NCI-H2227 (cell line): ENCODE results near the gene NDUFV1.
"Not testable (repeated sequence)": the region's sequence is repeated elsewhere in the genome, so short reads cannot be mapped to it uniquely, and the experiment has no call there.

Experiments
- DNase-seq: peaks from one replicate; lab custom pipeline; 2025; ENCODE audit not compliant: unreplicated experiment; lab: John Stamatoyannopoulos, UW

Gene NDUFV1

DNA sequence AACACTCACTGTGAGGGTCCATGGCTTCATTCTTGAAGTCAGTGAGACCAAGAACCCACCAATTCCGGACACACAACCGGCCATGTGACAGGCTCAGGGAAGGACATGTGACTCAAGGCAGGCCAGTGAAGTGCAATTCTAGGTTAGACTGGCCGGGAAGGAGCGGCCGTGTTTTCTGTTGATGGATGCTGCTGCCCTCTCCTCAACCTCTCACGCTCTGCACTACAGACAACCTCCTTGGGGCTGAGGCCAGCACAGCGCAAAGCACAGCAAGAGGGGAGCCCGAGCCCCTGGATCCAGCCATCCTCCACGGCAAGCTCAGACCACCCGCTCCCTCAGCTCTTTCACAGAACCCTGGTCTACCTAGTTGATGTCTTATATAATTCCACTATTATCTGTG is 20.2 kb downstream of the NDUFV1 start:
- DNase-seq = no peak

GRCh38 chr11:67627441-67627811 is 20.7 kb downstream of the NDUFV1 start:
- no peak for DNase-seq

- DNase-seq = no peak
Observed at GRCh38 chr11:67627812-67628624, 21.3 kb downstream of the NDUFV1 start.

DNA sequence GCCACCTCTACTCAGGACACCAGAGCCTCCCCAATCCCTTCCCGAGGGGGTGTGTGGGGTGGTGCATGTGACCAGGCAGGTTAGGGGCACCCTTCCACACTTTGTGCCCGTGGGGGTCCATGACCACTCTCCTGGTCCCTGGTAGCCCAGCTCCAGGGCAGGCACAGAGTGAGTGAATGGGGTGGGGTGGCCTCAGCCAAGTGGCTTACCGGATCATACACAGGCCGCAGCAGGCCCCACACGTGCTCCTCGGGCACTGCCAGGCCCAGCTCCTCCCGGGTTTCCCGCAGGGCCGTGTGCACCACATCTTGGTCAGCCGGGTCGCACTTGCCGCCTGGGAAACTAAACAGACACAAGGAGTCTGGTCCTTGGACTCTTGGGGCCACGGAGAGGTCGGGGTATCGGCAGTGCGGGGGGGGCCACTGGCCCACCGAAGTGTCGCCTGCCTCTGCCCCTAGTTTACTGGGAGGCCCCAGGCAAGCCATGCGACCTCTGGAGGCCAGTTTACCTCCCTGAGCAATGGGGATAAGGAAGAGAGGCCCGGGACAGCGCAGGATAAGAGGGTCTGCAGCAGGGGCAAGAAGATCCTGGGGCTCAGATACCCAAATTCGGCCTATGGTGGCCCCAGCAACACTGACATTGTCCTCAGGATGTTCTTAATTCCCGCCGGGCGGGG is 22.1 kb downstream of the NDUFV1 start:
- no peak for DNase-seq

DNA sequence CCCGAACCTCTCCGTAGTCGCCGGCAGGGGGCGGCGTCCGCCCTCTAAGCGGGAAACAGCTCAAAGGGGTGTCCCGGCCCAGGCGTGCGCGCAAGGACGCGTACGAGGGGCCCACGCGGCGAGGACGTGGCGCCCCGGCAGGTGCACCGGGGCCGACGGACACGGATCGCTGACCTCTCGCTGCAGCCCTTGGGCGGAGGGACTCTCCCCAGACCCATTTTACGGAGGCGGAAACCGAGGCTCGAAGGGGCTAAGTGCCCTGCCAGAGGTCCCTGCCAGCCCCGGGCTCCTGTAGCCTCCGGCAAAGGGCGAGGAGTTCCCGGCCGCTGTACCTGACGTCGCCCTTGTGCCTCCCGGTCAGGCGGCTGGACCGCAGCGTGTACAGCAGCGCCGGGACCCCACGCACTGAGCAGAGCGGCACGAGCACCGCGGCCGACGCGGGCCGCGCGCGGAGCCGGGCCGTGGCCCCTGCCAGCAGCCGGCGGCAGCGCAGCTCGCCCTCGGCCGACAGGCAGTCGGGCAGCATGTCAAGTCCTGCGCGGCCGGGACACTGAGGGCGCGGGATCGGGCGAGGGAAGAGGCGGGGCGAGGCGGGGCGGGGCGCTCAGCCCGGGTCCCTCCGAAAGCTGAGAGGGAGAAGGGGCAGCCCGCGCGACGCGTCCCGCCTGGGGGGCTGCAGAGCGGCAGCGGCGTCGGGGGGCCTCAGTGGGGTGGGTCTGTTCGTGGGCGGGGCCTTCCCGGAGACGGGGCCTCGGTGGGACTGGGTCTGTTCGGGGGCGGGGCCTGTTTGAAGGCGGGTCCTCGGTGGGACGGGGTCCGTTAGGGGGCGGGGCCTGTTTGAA is 22.9 kb downstream of the NDUFV1 start, which contains the start of gene NUDT8:
NUDT8 (minus strand) TSS at position 552 of the 842 bp plus-strand sequence; CDS start at position 526, 26 bp downstream.
- peak; percentile 87 for DNase-seq

DNA sequence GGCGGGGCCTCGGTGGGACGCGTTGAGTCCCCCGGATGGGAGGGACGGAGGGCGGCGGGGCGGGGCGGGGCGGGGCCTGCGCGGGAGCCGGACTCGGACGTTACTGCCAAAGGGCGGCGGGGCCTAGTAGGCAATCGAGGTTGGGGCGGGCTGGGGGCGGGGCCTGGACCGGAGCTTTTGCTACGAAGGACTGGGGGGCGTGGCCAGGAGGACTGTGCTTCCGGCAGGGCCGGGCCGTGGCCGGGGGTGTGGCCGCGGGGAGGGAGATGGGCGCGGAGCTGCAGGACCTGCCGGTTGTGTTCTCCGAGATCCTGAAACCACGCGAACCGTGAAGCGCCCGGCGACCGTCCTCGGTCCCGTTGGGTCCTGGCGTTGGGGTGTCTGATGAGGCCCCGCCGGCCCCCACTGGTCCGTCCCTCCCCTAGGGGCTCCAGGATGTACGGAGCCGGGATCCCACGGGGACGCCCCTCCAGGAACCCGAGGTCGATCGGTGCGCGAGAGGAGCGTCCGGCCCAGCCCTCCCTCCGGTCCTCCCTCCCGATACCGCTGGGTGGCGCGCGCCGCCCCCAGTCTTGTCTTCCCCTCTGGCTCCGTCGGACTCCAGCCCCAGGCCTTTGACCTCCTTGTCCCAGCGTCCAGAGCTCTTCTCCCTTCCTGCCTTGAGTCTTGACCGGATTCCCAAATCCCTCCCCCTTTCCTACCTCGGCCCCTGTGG is 23.6 kb downstream of the NDUFV1 start:
- peak; percentile 98 for DNase-seq

- DNase-seq = no peak
Observed at GRCh38 chr11:67630943-67631331, 24.2 kb downstream of the NDUFV1 start.

- no peak for DNase-seq
Observed at GRCh38 chr11:67631411-67631810, 24.7 kb downstream of the NDUFV1 start.

DNA sequence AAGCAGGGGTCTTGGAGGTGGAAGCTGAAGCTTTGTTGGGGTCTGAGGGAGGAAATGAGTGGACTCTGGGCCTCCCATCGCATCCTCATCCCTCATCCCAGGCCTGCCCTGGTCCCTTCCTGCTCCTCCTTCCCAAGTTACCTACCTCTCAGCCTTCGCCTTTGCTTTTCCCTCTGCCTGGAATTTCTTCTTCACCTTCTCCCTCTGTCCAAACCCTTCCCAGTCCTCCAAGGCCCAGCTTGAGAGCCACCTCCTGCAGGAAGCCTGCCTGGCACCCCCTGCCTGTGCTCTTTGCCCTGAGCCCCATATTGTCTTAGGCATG is 25.1 kb downstream of the NDUFV1 start:
- DNase-seq = no peak

GRCh38 chr11:67632175-67632981 is 25.6 kb downstream of the NDUFV1 start:
- no peak for DNase-seq

DNA sequence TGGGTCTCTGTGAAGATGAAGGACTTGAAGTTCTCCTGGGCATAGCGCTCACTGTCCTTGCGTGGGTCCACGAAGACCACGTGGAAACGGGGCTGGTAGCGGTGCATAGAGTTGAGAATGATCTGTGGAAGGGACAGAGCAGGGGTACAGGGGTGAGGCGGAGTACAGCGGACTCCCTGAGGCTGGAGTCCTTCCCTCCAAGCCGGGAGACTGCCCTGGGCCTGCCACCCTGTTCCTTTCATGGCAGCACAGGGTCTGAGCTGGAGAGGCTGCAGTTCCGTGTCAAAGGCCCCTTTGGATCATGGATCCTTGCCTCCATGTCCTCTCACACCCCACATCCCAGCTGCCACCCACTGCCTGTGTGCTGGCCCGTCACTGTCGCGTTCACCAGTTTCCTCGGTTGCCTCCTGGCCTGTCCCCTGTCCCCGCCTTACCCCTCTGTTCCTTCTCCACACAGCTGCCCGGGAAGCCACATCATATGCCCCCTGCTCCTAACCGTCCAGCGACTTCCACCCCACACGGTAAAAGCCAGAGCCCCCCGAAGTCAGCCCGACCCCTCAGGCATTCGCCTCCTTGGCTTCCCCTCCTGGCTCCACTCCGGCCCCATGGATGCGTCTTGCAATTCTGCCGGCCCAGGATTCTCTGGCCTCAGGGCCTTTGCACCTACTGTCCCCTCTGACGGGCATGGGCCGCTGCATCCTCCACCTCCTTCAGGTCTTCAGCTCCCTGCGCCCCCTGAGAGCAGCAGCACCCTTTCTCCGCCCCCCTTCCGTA is 26.4 kb downstream of the NDUFV1 start:
- no peak for DNase-seq

- no peak for DNase-seq
Observed at GRCh38 chr11:67633758-67634365, 27.1 kb downstream of the NDUFV1 start.

GRCh38 chr11:67634366-67635230 is 27.9 kb downstream of the NDUFV1 start:
- no peak for DNase-seq

- no peak for DNase-seq
Observed at GRCh38 chr11:67635231-67635521, 28.4 kb downstream of the NDUFV1 start.

- DNase-seq = no peak
Observed at GRCh38 chr11:67636962-67637361, 30.2 kb downstream of the NDUFV1 start.

DNA sequence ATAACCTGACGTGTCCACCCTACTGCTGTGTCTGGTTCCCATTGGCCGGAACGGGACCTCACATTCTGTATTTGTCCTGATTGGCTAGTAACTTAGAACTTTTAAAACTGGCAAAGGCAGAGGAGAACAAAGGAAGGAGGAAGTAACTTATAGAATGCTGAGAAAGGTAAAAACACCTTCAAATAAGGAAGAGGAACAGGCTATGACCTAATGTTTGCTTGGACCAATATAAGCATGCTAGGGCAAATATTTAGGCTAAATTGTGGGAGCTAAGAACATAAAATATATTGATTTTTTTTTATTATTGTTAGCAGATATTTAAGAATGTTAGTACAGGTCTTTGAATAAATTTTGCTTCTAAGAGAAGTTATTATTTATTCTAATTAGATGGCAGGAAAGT is 30.7 kb downstream of the NDUFV1 start:
- DNase-seq = not testable (repeated sequence)

DNA sequence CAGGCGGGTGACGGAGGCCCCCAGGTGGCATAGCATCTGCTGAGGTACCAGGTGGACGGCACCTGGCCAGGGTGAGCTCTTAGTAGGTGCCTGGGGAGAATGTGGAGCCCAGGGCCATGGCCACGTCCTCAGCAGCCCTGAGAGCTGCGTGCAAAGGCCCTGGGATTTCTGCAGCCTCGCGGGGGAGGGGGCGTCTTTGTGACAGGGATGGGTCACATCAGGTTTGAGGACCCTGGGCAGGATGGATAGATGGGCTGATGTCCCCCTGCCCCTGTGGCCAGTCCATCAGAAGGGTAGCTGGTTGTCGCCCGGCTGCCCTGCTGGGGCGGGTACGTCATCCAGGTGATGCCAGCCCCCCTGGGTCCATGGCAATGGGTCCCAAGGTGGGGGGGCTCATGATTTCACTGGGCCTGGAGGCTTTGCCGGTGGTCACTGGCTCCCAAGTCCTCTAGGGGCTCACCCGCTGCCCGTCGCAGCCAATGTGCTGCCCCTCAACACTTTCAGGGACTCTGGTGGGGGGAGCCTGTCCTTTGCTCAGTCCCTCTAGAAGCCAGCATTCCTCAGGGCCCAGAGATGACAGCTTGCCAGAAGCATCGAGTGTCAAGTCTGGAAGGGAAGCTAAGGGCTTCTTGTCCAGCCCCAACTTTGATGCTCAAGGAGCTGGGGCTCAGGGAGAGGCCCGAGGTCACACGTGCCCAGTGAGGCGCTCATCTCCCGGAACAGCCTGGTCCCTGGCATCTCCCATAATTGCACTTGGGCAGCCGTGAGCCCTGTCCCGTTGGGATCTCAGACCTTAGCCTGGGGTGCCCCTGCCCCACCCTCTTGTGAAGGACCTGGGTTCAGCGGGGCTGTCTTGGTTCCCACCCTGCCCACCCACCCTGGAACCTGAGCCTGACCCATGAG is 32.0 kb downstream of the NDUFV1 start:
- DNase-seq = no peak
